Astrocyte of the cerebellum (primary cell): Measurements from ENCODE around the gene CTTNBP2.
"Not testable (repeated sequence)": the region's sequence is repeated elsewhere in the genome, so short reads cannot be mapped to it uniquely, and the experiment has no call there.

Experiments
- DNase-seq: peaks from one replicate; pipeline ENCODE4 v3.0.0-alpha.2; 2011; ENCODE audit warnings: low read depth
- H3K4me3 ChIP-seq: 2 replicates; pipeline ENCODE4 v1.5.1; 2011; ENCODE audit warnings: mild to moderate bottlenecking, low read depth, low read length, moderate library complexity
- CTCF ChIP-seq: IDR thresholded peaks from 2 replicates; pipeline ENCODE4 v1.5.1; 2012; ENCODE audit warnings: low read length, low read depth, moderate library complexity, mild to moderate bottlenecking; ENCODE audit errors: missing control alignments
- in situ Hi-C: cut with HindIII; loops from 2 replicates; pipeline ENCODE4 v1.10.0; 2017; ENCODE audit warnings: low sequenced_read_pairs

CTTNBP2 gene

DNA sequence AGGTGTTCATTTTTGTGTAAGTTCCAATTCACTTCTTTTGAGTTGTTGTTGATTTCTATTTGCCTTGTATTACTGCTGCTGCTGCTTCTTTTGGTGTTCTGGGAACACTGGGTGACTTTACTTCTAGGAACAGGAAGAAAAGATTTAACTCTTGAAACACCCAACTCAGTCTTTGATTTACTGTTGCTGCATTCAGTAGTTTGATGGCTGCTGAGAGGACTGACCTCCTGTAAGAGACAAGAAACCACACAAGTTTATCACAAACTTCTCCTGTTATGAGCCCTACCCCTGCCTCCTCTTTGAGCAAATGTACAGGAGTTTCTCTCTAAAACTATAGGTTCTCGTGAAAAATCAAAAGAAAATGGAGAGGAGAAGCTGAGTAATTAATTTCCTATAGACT lies 161.7 kb downstream of the CTTNBP2 start:
- TF ChIP-seq CTCF = no peak
- no peak overlapping the region for H3K4me3 ChIP-seq
- no peak for DNase-seq
- in situ Hi-C loops = no loop called here

GRCh38 chr7:117708173-117708572 lies 165.1 kb downstream of the CTTNBP2 start:
- DNase-seq, in situ Hi-C loops, H3K4me3 ChIP-seq: not testable (repeated sequence)

- in situ Hi-C loops = no loop called here
- no peak overlapping the region for H3K4me3 ChIP-seq
- TF ChIP-seq CTCF = no peak
- no peak for DNase-seq
Measured at GRCh38 chr7:117707080-117707479, 166.2 kb downstream of the CTTNBP2 start.

DNA sequence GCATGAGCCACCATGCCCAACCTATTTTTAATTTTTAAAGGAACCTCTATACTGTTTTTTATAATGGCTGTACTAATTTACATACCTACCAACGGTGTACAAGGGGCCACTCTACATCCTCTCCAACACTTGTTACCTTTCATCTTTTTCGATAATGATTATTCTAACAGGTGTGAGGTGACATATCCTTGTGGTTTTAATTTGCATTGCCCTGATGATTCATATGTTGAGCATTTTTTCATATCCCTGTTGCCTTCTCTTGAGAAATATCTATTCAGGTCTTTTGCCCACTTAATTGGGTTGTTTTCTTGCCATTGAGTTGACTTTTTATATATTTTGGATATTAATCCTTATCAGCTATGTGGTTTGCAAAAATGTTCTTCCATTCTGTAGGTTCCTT lies 167.0 kb downstream of the CTTNBP2 start:
- no peak for TF ChIP-seq CTCF
- no peak overlapping the region for H3K4me3 ChIP-seq
- in situ Hi-C loops = no loop called here
- DNase-seq = no peak

- in situ Hi-C loops = no loop called here
- TF ChIP-seq CTCF = no peak
- no peak overlapping the region for H3K4me3 ChIP-seq
- no peak for DNase-seq
Measured at GRCh38 chr7:117705630-117706029, 167.6 kb downstream of the CTTNBP2 start.

DNA sequence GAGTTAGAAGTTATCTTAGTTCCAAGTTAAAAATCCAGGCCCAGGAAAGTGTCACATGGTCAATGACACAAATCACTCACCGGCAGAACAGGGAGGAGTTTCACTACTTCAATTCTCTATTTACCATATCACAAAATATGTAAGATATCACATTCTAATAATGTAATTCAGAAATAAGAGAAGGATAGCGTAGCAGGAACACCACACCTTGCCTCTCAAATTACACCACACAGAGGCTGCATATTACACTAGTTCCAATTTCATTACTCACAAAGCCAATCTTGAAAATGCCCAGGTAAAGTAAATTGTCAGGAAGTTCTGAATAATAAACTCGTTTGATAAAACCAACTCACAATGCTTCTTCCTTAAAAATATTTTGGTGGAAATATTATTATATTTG lies 169.2 kb downstream of the CTTNBP2 start:
- DNase-seq = no peak
- TF ChIP-seq CTCF = no peak
- no peak overlapping the region for H3K4me3 ChIP-seq
- in situ Hi-C loops = no loop called here

GRCh38 chr7:117698018-117698417 lies 175.2 kb downstream of the CTTNBP2 start:
- TF ChIP-seq CTCF = no peak
- in situ Hi-C loops = no loop called here
- H3K4me3 ChIP-seq = no peak overlapping the region
- DNase-seq = no peak
